GM23338 (cell line): ENCODE results near the gene SYNDIG1. TPM values are rescaled to one million over a fixed set of nuclear protein-coding genes. Genes with fewer than 3 reads are reported as not detected.

ENCODE experiments used
- ATAC-seq: fragments of 200-7000 bp; cut with Tn5 transposase; 3 replicates; pipeline ENCODE4 v1.9.1; 2020
- DNase-seq: peaks from one replicate; pipeline ENCODE4 v3.0.0-alpha.2; 2015; ENCODE audit warnings: low spot score
- H2AFZ ChIP-seq: fragments of 200-600 bp; sonication (generic); 2 replicates; pipeline ENCODE4 v1.8.0; 2016; ENCODE audit warnings: antibody characterized with exemption, mild to moderate bottlenecking, moderate library complexity
- H3F3A ChIP-seq: fragments of 200-600 bp; sonication (generic); replicated peaks from 2 replicates; pipeline ENCODE4 v1.8.0; 2017; ENCODE audit warnings: antibody characterized with exemption, mixed run types, low read depth
- H3K27ac ChIP-seq: fragments of 200-600 bp; sonication (generic); 2 replicates; pipeline ENCODE4 v1.6.1; 2016; ENCODE audit warnings: low read depth
- H3K27me3 ChIP-seq: fragments of 200-600 bp; sonication (generic); 2 replicates; pipeline ENCODE4 v1.8.0; 2016; ENCODE audit warnings: mild to moderate bottlenecking, mixed run types, moderate library complexity; ENCODE audit not compliant: insufficient read depth
- H3K36me3 ChIP-seq: fragments of 200-600 bp; sonication (generic); 2 replicates; pipeline ENCODE4 v1.8.0; 2016; ENCODE audit warnings: mild to moderate bottlenecking; ENCODE audit not compliant: insufficient read depth
- H3K4me1 ChIP-seq: fragments of 200-600 bp; sonication (generic); 2 replicates; pipeline ENCODE4 v1.8.0; 2016; ENCODE audit warnings: mild to moderate bottlenecking, moderate library complexity; ENCODE audit not compliant: insufficient read depth
- H3K4me2 ChIP-seq: fragments of 200-600 bp; sonication (generic); 2 replicates; pipeline ENCODE4 v1.7.1; 2017; ENCODE audit warnings: mixed run types
- H3K4me3 ChIP-seq: fragments of 200-600 bp; sonication (generic); 2 replicates; pipeline ENCODE4 v1.6.1; 2016; ENCODE audit warnings: mixed run types
- H3K79me2 ChIP-seq: fragments of 200-600 bp; sonication (generic); replicated peaks from 2 replicates; pipeline ENCODE4 v1.8.0; 2017; ENCODE audit warnings: mild to moderate bottlenecking; ENCODE audit not compliant: insufficient read depth
- H3K9me2 ChIP-seq: fragments of 200-600 bp; sonication (generic); 2 replicates; pipeline ENCODE4 v1.8.0; 2017; ENCODE audit not compliant: insufficient read depth
- H4K20me1 ChIP-seq: fragments of 200-600 bp; sonication (generic); replicated peaks from 2 replicates; pipeline ENCODE4 v1.8.0; 2017; ENCODE audit warnings: mild to moderate bottlenecking; ENCODE audit not compliant: insufficient read depth
- H3K27ac Mint-ChIP-seq: 2 replicates; pipeline ENCODE4 v1.8.0; 2020; ENCODE audit warnings: inconsistent platforms, mild to moderate bottlenecking, moderate library complexity, mixed read lengths
- H3K27me3 Mint-ChIP-seq: 3 replicates; pipeline ENCODE4 v1.8.0; 2022; ENCODE audit warnings: low read depth, mild to moderate bottlenecking, moderate library complexity, mixed read lengths, inconsistent platforms; ENCODE audit not compliant: insufficient read depth, poor library complexity
- H3K36me3 Mint-ChIP-seq: 3 replicates; pipeline ENCODE4 v1.8.0; 2021; ENCODE audit warnings: low read depth, mild to moderate bottlenecking, inconsistent platforms, moderate library complexity, mixed read lengths
- H3K4me1 Mint-ChIP-seq: 3 replicates; pipeline ENCODE4 v1.8.0; 2020; ENCODE audit warnings: mild to moderate bottlenecking, inconsistent platforms, mixed read lengths
- H3K4me3 Mint-ChIP-seq: 3 replicates; pipeline ENCODE4 v1.8.0; 2021; ENCODE audit warnings: moderate library complexity, mild to moderate bottlenecking, inconsistent platforms, mixed read lengths
- H3K9me3 Mint-ChIP-seq: 3 replicates; pipeline ENCODE4 v1.8.0; 2020; ENCODE audit warnings: moderate library complexity, mild to moderate bottlenecking, inconsistent platforms, mixed read lengths
- ETS1 ChIP-seq: IDR thresholded peaks from 2 replicates; pipeline ENCODE4 v1.6.1; 2016; ENCODE audit warnings: antibody characterized with exemption
- JUNB ChIP-seq: IDR thresholded peaks from one replicate; pipeline ENCODE4 v1.6.1; 2016; ENCODE audit warnings: antibody characterized with exemption; ENCODE audit not compliant: unreplicated experiment
- STAT1 ChIP-seq: IDR thresholded peaks from one replicate; pipeline ENCODE4 v1.6.1; 2016; ENCODE audit warnings: antibody characterized with exemption; ENCODE audit not compliant: unreplicated experiment
- ZNF114 ChIP-seq: fragments of 250-450 bp; sonication (Bioruptor Pico); IDR thresholded peaks from 2 replicates; pipeline ENCODE4 v1.5.0; 2020; ENCODE audit warnings: mild to moderate bottlenecking, moderate library complexity
- polyA plus RNA-seq: library from polyadenylated mRNA; unstranded; fragments of >200 nt; fragmentation: Nextera tagmentation; extraction: Ambion mirVana; gene quantifications from 2 replicates; pipeline ENCODE4 v1.2.1, GENCODE V29; 2016
- total RNA-seq: library from RNA; depleted of rRNA; stranded (reverse); fragments of >200 nt; shearing (Covaris generic); gene quantifications from 2 replicates; pipeline ENCODE4 v1.2.3, GENCODE V29; 2014
- TF ChIP-seq, protein P1 (sequence below): IDR thresholded peaks from one replicate; pipeline ENCODE4 v1.6.1; 2018; ENCODE audit warnings: antibody characterized with exemption; ENCODE audit not compliant: unreplicated experiment
- TF ChIP-seq, protein P2 (sequence below), 2 experiments: fragments of 200-600 bp in 1 of 2; sonication (generic) in 1 of 2; conservative IDR thresholded peaks; 2 replicates each; pipeline versions ENCODE4 v1.5.1 to v1.6.1; 2016 to 2017; ENCODE audit warnings: antibody characterized with exemption in 2 of 2, low read depth in 2 of 2, mild to moderate bottlenecking in 2 of 2, moderate library complexity in 1 of 2

Gene SYNDIG1
- total and polyA plus RNA-seq, 2 experiments from 2014 or later: 2.8 to 4.8 TPM

- TF ChIP-seq, protein P1, sequence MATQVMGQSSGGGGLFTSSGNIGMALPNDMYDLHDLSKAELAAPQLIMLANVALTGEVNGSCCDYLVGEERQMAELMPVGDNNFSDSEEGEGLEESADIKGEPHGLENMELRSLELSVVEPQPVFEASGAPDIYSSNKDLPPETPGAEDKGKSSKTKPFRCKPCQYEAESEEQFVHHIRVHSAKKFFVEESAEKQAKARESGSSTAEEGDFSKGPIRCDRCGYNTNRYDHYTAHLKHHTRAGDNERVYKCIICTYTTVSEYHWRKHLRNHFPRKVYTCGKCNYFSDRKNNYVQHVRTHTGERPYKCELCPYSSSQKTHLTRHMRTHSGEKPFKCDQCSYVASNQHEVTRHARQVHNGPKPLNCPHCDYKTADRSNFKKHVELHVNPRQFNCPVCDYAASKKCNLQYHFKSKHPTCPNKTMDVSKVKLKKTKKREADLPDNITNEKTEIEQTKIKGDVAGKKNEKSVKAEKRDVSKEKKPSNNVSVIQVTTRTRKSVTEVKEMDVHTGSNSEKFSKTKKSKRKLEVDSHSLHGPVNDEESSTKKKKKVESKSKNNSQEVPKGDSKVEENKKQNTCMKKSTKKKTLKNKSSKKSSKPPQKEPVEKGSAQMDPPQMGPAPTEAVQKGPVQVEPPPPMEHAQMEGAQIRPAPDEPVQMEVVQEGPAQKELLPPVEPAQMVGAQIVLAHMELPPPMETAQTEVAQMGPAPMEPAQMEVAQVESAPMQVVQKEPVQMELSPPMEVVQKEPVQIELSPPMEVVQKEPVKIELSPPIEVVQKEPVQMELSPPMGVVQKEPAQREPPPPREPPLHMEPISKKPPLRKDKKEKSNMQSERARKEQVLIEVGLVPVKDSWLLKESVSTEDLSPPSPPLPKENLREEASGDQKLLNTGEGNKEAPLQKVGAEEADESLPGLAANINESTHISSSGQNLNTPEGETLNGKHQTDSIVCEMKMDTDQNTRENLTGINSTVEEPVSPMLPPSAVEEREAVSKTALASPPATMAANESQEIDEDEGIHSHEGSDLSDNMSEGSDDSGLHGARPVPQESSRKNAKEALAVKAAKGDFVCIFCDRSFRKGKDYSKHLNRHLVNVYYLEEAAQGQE: no peak
- TF ChIP-seq JUNB: no peak
Observed at GRCh38 chr20:24518515-24518914, 49.1 kb downstream of the SYNDIG1 start (continued).

- H3K36me3 Mint-ChIP-seq: peaks cover 3% of the 10 kb centered on the region; the same call in 2 of the 3 replicates
- no peaks in the 10 kb centered on the region for H3K27me3 ChIP-seq
- ATAC-seq (no peak), DNase-seq (no peak)
- H3K9me3 Mint-ChIP-seq: peaks cover 7% of the 10 kb centered on the region; the same call in 2 of the 3 replicates
- H3K9me2 ChIP-seq: no peaks in the 10 kb centered on the region
- H3K27ac Mint-ChIP-seq: no peak overlapping the region
- H3K36me3 ChIP-seq: no peaks in the 10 kb centered on the region
- no peak overlapping the region for H3K4me3 Mint-ChIP-seq
- H3K4me1 Mint-ChIP-seq: no peaks in the 10 kb centered on the region
- H3K79me2 ChIP-seq: no peaks in the 10 kb centered on the region; the same call in 1 of the 2 replicates
- H3K4me1 ChIP-seq: no peaks in the 10 kb centered on the region
- H3K4me2 ChIP-seq: no peak overlapping the region
- no peaks in the 10 kb centered on the region for H4K20me1 ChIP-seq
- no peaks in the 10 kb centered on the region for H3K27me3 Mint-ChIP-seq
- H3K27ac ChIP-seq: no peak overlapping the region
- no peak overlapping the region for H2AFZ ChIP-seq
- TF ChIP-seq STAT1 (no peak), JUNB (no peak), ETS1 (no peak), ZNF114 (no peak)
- TF ChIP-seq, protein P2, sequence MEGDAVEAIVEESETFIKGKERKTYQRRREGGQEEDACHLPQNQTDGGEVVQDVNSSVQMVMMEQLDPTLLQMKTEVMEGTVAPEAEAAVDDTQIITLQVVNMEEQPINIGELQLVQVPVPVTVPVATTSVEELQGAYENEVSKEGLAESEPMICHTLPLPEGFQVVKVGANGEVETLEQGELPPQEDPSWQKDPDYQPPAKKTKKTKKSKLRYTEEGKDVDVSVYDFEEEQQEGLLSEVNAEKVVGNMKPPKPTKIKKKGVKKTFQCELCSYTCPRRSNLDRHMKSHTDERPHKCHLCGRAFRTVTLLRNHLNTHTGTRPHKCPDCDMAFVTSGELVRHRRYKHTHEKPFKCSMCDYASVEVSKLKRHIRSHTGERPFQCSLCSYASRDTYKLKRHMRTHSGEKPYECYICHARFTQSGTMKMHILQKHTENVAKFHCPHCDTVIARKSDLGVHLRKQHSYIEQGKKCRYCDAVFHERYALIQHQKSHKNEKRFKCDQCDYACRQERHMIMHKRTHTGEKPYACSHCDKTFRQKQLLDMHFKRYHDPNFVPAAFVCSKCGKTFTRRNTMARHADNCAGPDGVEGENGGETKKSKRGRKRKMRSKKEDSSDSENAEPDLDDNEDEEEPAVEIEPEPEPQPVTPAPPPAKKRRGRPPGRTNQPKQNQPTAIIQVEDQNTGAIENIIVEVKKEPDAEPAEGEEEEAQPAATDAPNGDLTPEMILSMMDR (conservative IDR thresholded peaks at IDR 0.05; ENCODE audit: low read depth in 2 of 2): no peak
- no peaks in the 10 kb centered on the region for H3F3A ChIP-seq
- no peak overlapping the region for H3K4me3 ChIP-seq
Observed at GRCh38 chr20:24519476-24519875, 50.0 kb downstream of the SYNDIG1 start.

- H3K27ac Mint-ChIP-seq: no peak overlapping the region
- H3K4me3 Mint-ChIP-seq: no peak overlapping the region
- peaks cover 4% of the 10 kb centered on the region; the same call in 2 of the 3 replicates for H3K9me3 Mint-ChIP-seq
- H3K36me3 ChIP-seq: no peaks in the 10 kb centered on the region
- no peaks in the 10 kb centered on the region for H3K36me3 Mint-ChIP-seq
- peaks cover 6% of the 10 kb centered on the region; the same call in 1 of the 2 replicates for H3K79me2 ChIP-seq
- H3K4me1 ChIP-seq: no peaks in the 10 kb centered on the region
- no peak overlapping the region for H2AFZ ChIP-seq
- no peak overlapping the region for H3K4me2 ChIP-seq
- no peaks in the 10 kb centered on the region for H4K20me1 ChIP-seq
- no peaks in the 10 kb centered on the region for H3F3A ChIP-seq
- DNase-seq (no peak), ATAC-seq (no peak)
- H3K9me2 ChIP-seq: no peaks in the 10 kb centered on the region
- no peaks in the 10 kb centered on the region for H3K27me3 Mint-ChIP-seq
- H3K27me3 ChIP-seq: no peaks in the 10 kb centered on the region
- H3K4me3 ChIP-seq: no peak overlapping the region
- no peak overlapping the region for H3K27ac ChIP-seq
- H3K4me1 Mint-ChIP-seq: no peaks in the 10 kb centered on the region
- no peak for TF ChIP-seq ETS1
Observed at GRCh38 chr20:24521032-24521431, 51.6 kb downstream of the SYNDIG1 start.
